Measurements from ENCODE around the gene EDIL3.
"Not testable (repeated sequence)": the region's sequence is repeated elsewhere in the genome, so short reads cannot be mapped to it uniquely, and the experiment has no call there.

Gene EDIL3

GRCh38 chr5:84298628-84299027 lies 86.1 kb downstream of the EDIL3 start:
- no peak for DNase-seq (ENCODE audit: low spot score)

DNA sequence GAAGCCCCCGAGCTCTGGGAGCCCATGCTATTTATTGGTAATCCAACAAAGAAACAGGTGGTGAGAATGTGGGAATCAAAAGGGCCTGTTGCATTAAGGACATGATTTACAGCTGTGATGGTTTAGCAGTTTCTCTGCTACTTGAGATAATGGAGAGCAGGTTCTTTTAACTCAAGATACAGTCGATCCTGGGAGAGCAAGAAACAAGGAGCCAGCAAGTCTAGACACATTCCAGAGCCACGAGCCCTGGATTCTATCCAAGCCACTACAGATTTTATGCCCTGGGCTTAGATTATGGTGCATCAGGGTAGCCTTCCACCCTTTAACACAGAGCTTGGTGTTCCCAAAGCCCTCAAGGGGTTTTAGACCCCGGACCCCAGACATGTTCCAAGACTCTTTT lies 87.0 kb downstream of the EDIL3 start:
- not testable (repeated sequence) for DNase-seq (ENCODE audit: low spot score)

DNA sequence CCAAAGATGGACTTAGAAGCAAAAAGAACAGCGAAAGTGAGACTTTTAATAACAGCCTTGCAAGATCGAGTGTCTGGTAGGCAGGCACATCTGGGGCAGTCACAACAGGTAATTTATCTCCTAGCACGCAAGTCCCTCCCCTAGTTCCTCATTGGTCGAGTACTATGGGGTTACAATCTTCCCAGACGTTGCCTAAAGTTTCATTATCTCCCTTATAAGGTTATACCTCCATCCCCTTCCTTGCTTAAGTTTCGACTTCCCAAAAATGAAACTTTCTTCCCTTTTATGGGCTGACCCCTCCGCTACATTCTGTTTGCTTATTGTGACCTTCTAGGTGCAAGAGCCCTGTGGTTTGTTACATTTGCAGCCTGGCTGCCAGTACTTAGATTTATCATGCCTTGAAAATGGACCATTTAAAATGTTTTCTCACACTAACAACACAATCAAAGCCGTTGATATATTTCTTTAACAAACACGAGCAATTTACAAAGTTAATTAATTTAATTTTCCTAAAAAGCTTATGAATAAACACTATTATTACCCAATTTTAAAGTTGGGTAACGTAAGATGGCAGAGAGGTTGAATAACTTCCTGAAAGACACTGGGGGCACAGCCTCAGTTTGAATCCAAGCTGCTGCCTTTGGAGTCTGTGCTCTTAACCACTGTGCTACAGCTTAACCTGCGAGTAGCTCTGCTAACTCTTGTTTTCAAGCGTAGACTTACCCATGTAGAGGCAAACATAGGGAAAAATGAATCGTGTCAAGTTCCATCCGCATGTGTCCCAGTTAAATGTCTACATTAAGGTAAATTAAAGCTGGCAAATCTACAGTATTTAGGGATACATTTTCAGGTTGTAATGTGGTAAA lies 91.7 kb downstream of the EDIL3 start:
- no peak for DNase-seq (ENCODE audit: low spot score)

DNA sequence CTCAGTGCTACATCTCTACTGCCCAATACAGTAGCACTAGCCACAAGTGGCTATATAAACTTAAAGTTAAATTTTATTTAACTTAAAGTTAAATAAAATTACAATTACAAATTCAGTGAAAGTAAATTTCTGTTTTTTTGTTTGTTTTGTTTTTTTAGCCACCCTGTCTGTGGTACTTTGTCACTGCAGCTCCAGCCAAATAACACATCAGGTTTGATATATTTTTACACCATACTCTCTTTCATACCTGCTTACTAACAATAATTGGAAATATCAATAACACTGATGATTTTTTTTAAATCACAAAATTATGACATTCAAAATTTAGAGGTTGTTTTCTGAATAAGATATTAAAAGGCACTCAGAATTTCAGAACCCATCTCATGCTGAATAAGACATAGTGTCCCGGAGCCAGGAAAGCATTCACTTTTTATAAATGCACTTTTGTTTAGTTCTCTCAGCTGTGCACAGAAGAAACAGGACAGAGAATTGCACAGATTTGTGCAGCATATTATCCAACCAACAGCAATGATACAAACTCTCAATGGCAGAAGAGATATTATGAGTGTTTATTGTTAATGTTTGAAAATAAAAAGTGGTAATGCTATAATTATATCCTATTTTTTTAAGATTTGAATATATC lies 92.6 kb downstream of the EDIL3 start:
- DNase-seq (ENCODE audit: low spot score): no peak

DNA sequence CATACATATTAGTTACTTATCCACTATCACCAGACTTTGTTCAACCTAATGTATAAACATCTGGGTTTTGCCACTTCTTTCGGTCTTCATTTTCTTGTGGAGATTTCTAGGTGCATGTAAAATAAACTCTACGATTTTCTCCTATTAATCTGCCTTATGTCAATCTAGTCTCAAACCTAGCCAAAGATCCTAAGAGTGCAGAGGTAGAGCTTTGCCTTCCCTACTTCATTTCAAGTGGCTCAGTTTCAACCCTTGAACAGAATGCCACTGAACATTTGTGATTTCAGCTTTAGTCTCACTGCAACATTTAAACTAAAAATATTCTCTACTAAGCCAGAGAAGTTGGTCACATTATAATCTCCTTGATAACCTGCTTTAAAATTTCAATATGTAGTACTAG lies 94.0 kb downstream of the EDIL3 start:
- DNase-seq (ENCODE audit: low spot score): no peak

DNA sequence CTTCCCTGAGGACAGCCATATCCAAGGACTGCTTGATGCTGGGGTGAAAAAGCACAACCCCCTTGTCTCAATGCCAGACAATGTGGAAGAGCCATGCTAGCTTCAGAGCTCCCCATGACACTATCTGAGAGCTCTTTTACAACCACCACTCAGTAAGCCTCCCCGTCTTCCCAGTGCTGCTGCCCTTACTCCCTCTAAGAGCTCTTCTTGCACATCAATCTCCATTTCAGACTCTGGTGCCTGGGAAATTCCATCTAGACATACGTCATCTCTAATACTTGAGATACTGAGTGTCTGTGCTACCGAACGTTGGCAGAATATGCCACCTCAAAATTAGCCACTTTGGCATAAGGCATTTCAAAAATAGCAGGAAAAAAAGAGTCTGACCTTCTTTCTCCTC lies 94.5 kb downstream of the EDIL3 start:
- no peak for DNase-seq (ENCODE audit: low spot score)

GRCh38 chr5:84287951-84288350 lies 96.7 kb downstream of the EDIL3 start:
- no peak for DNase-seq (ENCODE audit: low spot score)

- DNase-seq (ENCODE audit: low spot score): peak; percentile 31
Measured at GRCh38 chr5:84286662-84287061, 98.0 kb downstream of the EDIL3 start.

- no peak for DNase-seq (ENCODE audit: low spot score)
Measured at GRCh38 chr5:84285641-84286637, 98.7 kb downstream of the EDIL3 start.

GRCh38 chr5:84281383-84281782 lies 103.3 kb downstream of the EDIL3 start:
- no peak for DNase-seq (ENCODE audit: low spot score)

DNA sequence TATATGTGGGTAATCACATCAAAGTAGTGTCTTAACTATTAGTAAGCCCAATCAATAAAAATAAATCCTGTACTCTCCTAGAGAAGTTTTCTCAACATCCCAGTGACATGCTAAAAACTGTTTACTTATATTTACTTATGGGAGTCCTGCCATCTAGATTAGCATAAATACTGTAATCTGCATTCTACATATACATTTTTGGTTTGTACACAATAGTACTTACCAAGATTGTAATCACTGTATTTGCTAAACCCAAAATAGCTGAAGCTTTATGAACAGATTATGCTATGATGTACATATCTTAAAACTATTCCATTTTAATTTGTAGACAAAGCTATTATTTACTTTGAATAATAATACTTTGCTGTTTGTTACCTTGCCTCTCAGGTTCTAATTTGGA lies 105.4 kb downstream of the EDIL3 start:
- DNase-seq (ENCODE audit: low spot score): no peak

DNA sequence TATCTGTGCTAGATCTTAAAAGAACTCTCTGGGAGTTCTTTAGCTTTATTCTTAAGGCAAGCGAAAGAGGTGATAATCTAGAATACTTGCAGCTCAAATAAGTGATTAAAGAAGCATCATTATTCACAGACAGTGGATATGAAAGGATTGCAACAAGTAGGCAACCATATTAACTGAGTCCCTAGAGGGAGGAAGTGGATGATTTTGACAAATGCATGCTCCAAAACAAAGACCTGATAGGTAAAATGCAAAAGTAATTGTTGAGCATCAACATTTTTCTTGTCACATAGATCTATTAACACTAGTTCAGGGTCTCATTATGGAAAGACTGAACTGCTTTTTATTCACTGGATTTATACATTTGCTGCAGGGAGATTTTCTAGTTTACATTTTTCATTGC lies 109.1 kb downstream of the EDIL3 start:
- no peak for DNase-seq (ENCODE audit: low spot score)

GRCh38 chr5:84274585-84275468 lies 109.9 kb downstream of the EDIL3 start:
- DNase-seq (ENCODE audit: low spot score): peak; percentile 39

DNA sequence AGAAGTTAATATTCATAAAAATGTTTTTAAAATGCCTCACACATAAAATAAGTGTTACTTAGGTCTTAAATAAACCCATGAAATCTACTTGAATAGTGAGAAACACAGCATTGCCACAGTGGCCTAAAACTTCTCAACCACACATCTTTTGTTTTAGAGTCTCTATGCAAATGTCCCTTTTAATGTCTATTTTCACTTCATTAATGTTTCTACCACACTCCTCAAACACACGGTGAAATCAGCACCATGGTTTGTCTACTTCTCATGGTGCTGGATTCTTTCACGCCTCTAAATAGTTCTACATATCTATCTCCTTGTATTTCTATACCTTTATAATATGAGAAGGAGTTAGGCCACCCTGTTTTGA lies 111.2 kb downstream of the EDIL3 start:
- no peak for DNase-seq (ENCODE audit: low spot score)

GRCh38 chr5:84272771-84273516 lies 111.7 kb downstream of the EDIL3 start:
- no peak for DNase-seq (ENCODE audit: low spot score)

DNA sequence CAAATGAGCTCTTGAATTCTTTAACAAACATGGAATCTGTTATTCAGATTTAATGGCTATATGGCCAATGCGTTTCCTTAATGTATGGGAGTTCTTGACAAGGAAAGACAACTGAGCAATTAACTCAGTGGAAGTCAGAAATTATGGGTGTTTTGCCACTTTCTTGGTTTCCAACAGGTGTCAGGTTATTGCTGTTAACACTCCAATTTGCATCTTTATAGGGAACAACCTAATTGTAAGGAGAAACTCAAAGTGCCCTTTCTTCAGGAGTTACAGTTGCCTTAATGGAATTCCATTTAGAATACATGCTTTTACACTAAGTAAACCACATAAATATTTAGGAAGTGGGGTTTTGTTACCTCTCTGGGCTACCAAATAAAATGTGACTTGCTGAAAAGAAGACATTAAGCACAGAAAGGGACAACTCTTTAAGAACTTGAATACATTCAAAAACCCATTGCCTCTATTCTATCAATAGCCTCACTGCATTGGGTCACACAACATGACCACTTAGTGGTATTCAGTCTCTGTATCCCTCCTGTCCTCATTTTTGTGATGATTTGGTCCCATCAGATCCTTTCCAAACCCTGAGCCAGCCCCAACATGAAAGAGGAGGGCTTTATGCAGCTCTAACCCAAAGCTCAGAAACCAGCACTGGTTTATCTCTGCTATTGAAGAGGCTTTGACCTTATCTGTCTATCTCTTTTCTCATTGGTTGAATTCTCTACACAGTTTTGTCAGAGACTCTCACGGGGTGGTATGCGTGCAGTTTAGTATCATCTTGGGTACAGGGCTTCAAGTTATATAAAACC lies 118.7 kb downstream of the EDIL3 start:
- no peak for DNase-seq (ENCODE audit: low spot score)

- DNase-seq (ENCODE audit: low spot score): no peak
Measured at GRCh38 chr5:84265130-84265529, 119.5 kb downstream of the EDIL3 start.

DNA sequence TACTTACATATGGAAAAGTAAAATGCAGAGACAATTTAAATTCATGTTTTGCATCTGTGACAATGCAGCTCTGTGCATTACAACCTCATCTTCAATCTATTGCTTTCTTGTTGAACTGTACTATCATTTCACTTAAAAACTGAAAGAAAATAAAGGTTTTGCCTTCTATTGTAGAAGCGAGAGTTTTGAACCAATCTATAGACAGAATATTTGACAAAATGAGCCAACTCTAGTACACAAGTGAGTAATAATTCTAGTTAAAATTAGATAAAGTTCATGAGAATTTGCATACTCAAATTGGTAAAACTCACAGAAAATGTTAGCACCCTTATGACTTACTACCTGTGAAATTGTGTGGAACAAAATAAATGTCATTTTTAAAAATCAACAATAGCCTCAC lies 123.7 kb downstream of the EDIL3 start:
- no peak for DNase-seq (ENCODE audit: low spot score)

GRCh38 chr5:84260140-84260539 lies 124.5 kb downstream of the EDIL3 start:
- DNase-seq (ENCODE audit: low spot score): no peak

All from D341Med (cell line).